HG03095 (cell line): ENCODE results near the gene FEV.

ENCODE experiments used
- ATAC-seq: cut with Tn5 transposase; IDR thresholded peaks from one replicate; pipeline ENCODE4 v1.9.1; 2021; ENCODE audit warnings: moderate library complexity; ENCODE audit not compliant: unreplicated experiment

FEV gene

GRCh38 chr2:218979846-218980734 lies 4.9 kb downstream of the FEV start:
- ATAC-seq: peak; percentile 89

- ATAC-seq: no peak
Measured at GRCh38 chr2:218975060-218975777, 9.8 kb downstream of the FEV start.

GRCh38 chr2:218970894-218971293 lies 14.1 kb downstream of the FEV start:
- no peak for ATAC-seq

GRCh38 chr2:218964041-218964771 lies 20.8 kb downstream of the FEV start:
- no peak for ATAC-seq

GRCh38 chr2:218963601-218964000 lies 21.4 kb downstream of the FEV start:
- no peak for ATAC-seq

GRCh38 chr2:218962859-218963492 lies 22.0 kb downstream of the FEV start:
- ATAC-seq: no peak

GRCh38 chr2:218961651-218962570 lies 23.1 kb downstream of the FEV start:
- no peak for ATAC-seq

- no peak for ATAC-seq
Measured at GRCh38 chr2:218961229-218961628, 23.8 kb downstream of the FEV start.

- ATAC-seq: no peak
Measured at GRCh38 chr2:218960309-218961165, 24.4 kb downstream of the FEV start.

- no peak for ATAC-seq
Measured at GRCh38 chr2:218959761-218960308, 25.1 kb downstream of the FEV start.

GRCh38 chr2:218959141-218959731 lies 25.7 kb downstream of the FEV start, which contains the start of gene CDK5R2:
Gene CDK5R2 (plus strand): TSS chr2:218959666. CDS start chr2:218959821, 155 bp downstream.
- ATAC-seq: peak; percentile 97

- no peak for ATAC-seq
Measured at GRCh38 chr2:218958276-218958675, 26.7 kb downstream of the FEV start.

GRCh38 chr2:218957671-218958070 lies 27.3 kb downstream of the FEV start:
- ATAC-seq: no peak

GRCh38 chr2:218956039-218956438 lies 28.9 kb downstream of the FEV start:
- ATAC-seq: no peak

GRCh38 chr2:218954541-218955300 lies 30.3 kb downstream of the FEV start:
- no peak for ATAC-seq

GRCh38 chr2:218953366-218953954 lies 31.5 kb downstream of the FEV start:
- no peak for ATAC-seq

- no peak for ATAC-seq
Measured at GRCh38 chr2:218952160-218952559, 32.8 kb downstream of the FEV start.
